Tibial artery (tissue), 4 donors: ENCODE results near the gene CLIP2.
"Not testable (repeated sequence)": the region's sequence is repeated elsewhere in the genome, so short reads cannot be mapped to it uniquely, and the experiment has no call there.

Experiments used
- DNase-seq, 2 donors: peaks; one replicate each; pipeline ENCODE4 v3.0.0-alpha.2; 2019
- H3K27ac ChIP-seq, 2 donors: fragments of 200-600 bp; sonication (generic) in 1 of 2; 1 replicate in 1 of 2; 2 replicates in 1 of 2; pipeline ENCODE4 v1.5.1; 2018 to 2019; ENCODE audit warnings: mild to moderate bottlenecking in 1 of 2
- H3K27me3 ChIP-seq, 2 donors: fragments of 200-600 bp; sonication (generic) in 1 of 2; one replicate each; pipeline versions ENCODE4 v1.5.1 to v1.6.0; 2016 to 2019
- H3K36me3 ChIP-seq, 3 donors: fragments of 200-600 bp; sonication (generic) in 2 of 3; one replicate each; pipeline ENCODE4 v1.5.1; 2016 to 2019; ENCODE audit warnings: mild to moderate bottlenecking in 2 of 3
- H3K4me1 ChIP-seq, 4 donors: fragments of 200-600 bp; sonication (generic) in 2 of 4; 1 replicate in 3 of 4; 2 replicates in 1 of 4; pipeline ENCODE4 v1.5.1; 2016 to 2019
- H3K4me3 ChIP-seq, 2 donors: fragments of 200-600 bp; sonication (generic) in 1 of 2; 1 replicate in 1 of 2; 2 replicates in 1 of 2; pipeline ENCODE4 v1.5.1; 2018 to 2019; ENCODE audit warnings: mild to moderate bottlenecking in 2 of 2
- H3K9me3 ChIP-seq, 3 donors: fragments of 200-600 bp; sonication (generic) in 1 of 3; one replicate each; pipeline ENCODE4 v1.5.1; 2016 to 2019
- CTCF ChIP-seq, 2 experiments: fragments of 200-600 bp in 1 of 2; fragments of 450-650 bp in 1 of 2; IDR thresholded peaks; one replicate each; pipeline ENCODE4 v1.5.1; 2017 to 2019; ENCODE audit warnings: antibody characterized with exemption in 2 of 2, mild to moderate bottlenecking in 1 of 2, moderate library complexity in 1 of 2
- intact Hi-C: fragments of 100-400 bp; cut with DNase I; formaldehyde crosslinking; loops from one replicate; pipeline ENCODE4 v1.15.0; 2023; ENCODE audit warnings: low total_unique reads

CLIP2 gene

GRCh38 chr7:74376256-74377036 is 87.2 kb downstream of the CLIP2 start:
- Histone ChIP-seq H3K4me3 (no peak overlapping the region), H3K27ac (no peak overlapping the region), H3K27me3 (no peaks in the 10 kb centered on the region), H3K4me1 (peaks cover 0 to 15% (median 11%) of the 10 kb centered on the region in 4 donors), H3K36me3 (peaks cover 9 to 23% (median 19%) of the 10 kb centered on the region in 3 donors), H3K9me3 (no peaks in the 10 kb centered on the region)
- no peak for DNase-seq
- intact Hi-C loops = no loop called here
- no peak for TF ChIP-seq CTCF (IDR thresholded peaks at IDR 0.05)

GRCh38 chr7:74379938-74380337 is 90.7 kb downstream of the CLIP2 start:
- H3K4me1 ChIP-seq = peaks cover 0 to 7% (median 6%) of the 10 kb centered on the region in 4 donors
- peaks cover 9 to 23% (median 19%) of the 10 kb centered on the region in 3 donors for H3K36me3 ChIP-seq
- TF ChIP-seq CTCF (IDR thresholded peaks at IDR 0.05) = no peak
- peak overlapping the region in 1 of 2 donors; percentile 43 for H3K27ac ChIP-seq
- H3K4me3 ChIP-seq = no peak overlapping the region
- DNase-seq = peak; percentile 32 to 78
- no peaks in the 10 kb centered on the region for H3K27me3 ChIP-seq
- no peaks in the 10 kb centered on the region for H3K9me3 ChIP-seq
- intact Hi-C loops = no loop called here

- DNase-seq = no peak
- H3K27me3 ChIP-seq = no peaks in the 10 kb centered on the region
- H3K9me3 ChIP-seq = no peaks in the 10 kb centered on the region
- intact Hi-C loops = no loop called here
- H3K27ac ChIP-seq = peak overlapping the region in 1 of 2 donors; percentile 43
- no peak for TF ChIP-seq CTCF (IDR thresholded peaks at IDR 0.05)
- H3K36me3 ChIP-seq = peaks cover 9 to 21% (median 17%) of the 10 kb centered on the region in 3 donors
- H3K4me1 ChIP-seq = peaks cover 0 to 7% (median 6%) of the 10 kb centered on the region in 4 donors
- H3K4me3 ChIP-seq = no peak overlapping the region
Observed at GRCh38 chr7:74380720-74381119, 91.5 kb downstream of the CLIP2 start.

GRCh38 chr7:74384086-74384485 is 94.9 kb downstream of the CLIP2 start:
- H3K27ac ChIP-seq, H3K4me3 ChIP-seq, H3K9me3 ChIP-seq, DNase-seq, H3K4me1 ChIP-seq, H3K27me3 ChIP-seq, intact Hi-C loops: not testable (repeated sequence)
- H3K36me3 ChIP-seq = peaks cover 15 to 31% (median 30%) of the 10 kb centered on the region in 3 donors

- H3K4me3 ChIP-seq, H3K27ac ChIP-seq, H3K9me3 ChIP-seq, intact Hi-C loops, H3K4me1 ChIP-seq, H3K27me3 ChIP-seq, DNase-seq: not testable (repeated sequence)
- peaks cover 18 to 37% (median 34%) of the 10 kb centered on the region in 3 donors for H3K36me3 ChIP-seq
Observed at GRCh38 chr7:74384854-74385253, 95.6 kb downstream of the CLIP2 start.

- H3K36me3 ChIP-seq = peaks cover 18 to 56% (median 34%) of the 10 kb centered on the region in 3 donors
- H3K4me1 ChIP-seq = no peaks in the 10 kb centered on the region
- no peaks in the 10 kb centered on the region for H3K9me3 ChIP-seq
- no peaks in the 10 kb centered on the region for H3K27me3 ChIP-seq
- no peak for TF ChIP-seq CTCF (IDR thresholded peaks at IDR 0.05)
- H3K4me3 ChIP-seq = no peak overlapping the region
- H3K27ac ChIP-seq = no peak overlapping the region
- no peak for DNase-seq
- intact Hi-C loops = no loop called here
Observed at GRCh38 chr7:74387606-74388005, 98.4 kb downstream of the CLIP2 start.
